GM19468 (cell line): ENCODE data around the gene NDUFS2.

Experiments
- ATAC-seq: cut with Tn5 transposase; IDR thresholded peaks from one replicate; pipeline ENCODE4 v1.9.1; 2021; ENCODE audit warnings: mild to moderate bottlenecking, moderate library complexity, moderate number of reproducible peaks; ENCODE audit not compliant: unreplicated experiment; ENCODE audit errors: extremely low read depth

NDUFS2 gene

GRCh38 chr1:161201836-161202712 is at the start of gene NDUFS2:
Gene NDUFS2, plus strand, starts transcription at chr1:161202367. Its CDS starts 19 bp downstream, at chr1:161202386.
- peak; percentile 86 for ATAC-seq

GRCh38 chr1:161153176-161153575 is 49.0 kb upstream of the NDUFS2 start:
- ATAC-seq, result no peak

- ATAC-seq, result peak; percentile 63
Measured at GRCh38 chr1:161153682-161154337, 48.4 kb upstream of the NDUFS2 start, which contains the start of gene UFC1. Gene UFC1, plus strand, starts transcription at chr1:161153978. Its CDS starts 20 bp downstream, at chr1:161153998.

GRCh38 chr1:161157867-161158266 is 44.3 kb upstream of the NDUFS2 start:
- no peak for ATAC-seq

GRCh38 chr1:161158316-161159010 is 43.7 kb upstream of the NDUFS2 start:
- no peak for ATAC-seq

- ATAC-seq, result peak; percentile 82
Measured at GRCh38 chr1:161159087-161159912, 42.9 kb upstream of the NDUFS2 start, which contains the start of gene USP21. Gene USP21, plus strand, starts transcription at chr1:161159500. Its CDS starts 1,141 bp downstream, at chr1:161160641.

GRCh38 chr1:161159913-161160243 is 42.3 kb upstream of the NDUFS2 start:
- no peak for ATAC-seq

GRCh38 chr1:161160671-161161145 is 41.5 kb upstream of the NDUFS2 start:
- no peak for ATAC-seq

GRCh38 chr1:161161652-161162051 is 40.5 kb upstream of the NDUFS2 start:
- ATAC-seq, result no peak

GRCh38 chr1:161162052-161162451 is 40.1 kb upstream of the NDUFS2 start:
- no peak for ATAC-seq

GRCh38 chr1:161162806-161163205 is 39.4 kb upstream of the NDUFS2 start:
- no peak for ATAC-seq

GRCh38 chr1:161163793-161164192 is 38.4 kb upstream of the NDUFS2 start:
- ATAC-seq, result no peak

- no peak for ATAC-seq
Measured at GRCh38 chr1:161164901-161165610, 37.1 kb upstream of the NDUFS2 start.

GRCh38 chr1:161165742-161166668 is 36.2 kb upstream of the NDUFS2 start, which contains the start of gene PPOX:
Gene PPOX, plus strand, starts transcription at chr1:161166426. Its CDS starts 422 bp downstream, at chr1:161166848.
- ATAC-seq, result peak; percentile 94

- no peak for ATAC-seq
Measured at GRCh38 chr1:161166669-161167548, 35.3 kb upstream of the NDUFS2 start.

GRCh38 chr1:161168906-161169305 is 33.3 kb upstream of the NDUFS2 start:
- no peak for ATAC-seq

- no peak for ATAC-seq
Measured at GRCh38 chr1:161171191-161171590, 31.0 kb upstream of the NDUFS2 start.
